H1 (cell line): ENCODE data around the gene TRIM58.

ENCODE experiments used
- CTCF ChIP-seq, 3 experiments: IDR thresholded peaks; 1 replicate in 2 of 3; 2 replicates in 1 of 3; pipeline versions ENCODE4 v1.5.1 to v1.6.1; 2011; ENCODE audit warnings: low read length in 3 of 3, mild to moderate bottlenecking in 3 of 3, inconsistent platforms in 2 of 3, low read depth in 1 of 3, moderate library complexity in 1 of 3; ENCODE audit not compliant: insufficient read depth in 1 of 3; ENCODE audit errors: control extremely low read depth in 1 of 3
- EZH2 ChIP-seq: fragments of 200-600 bp; sonication (generic); IDR thresholded peaks from 2 replicates; pipeline ENCODE4 v1.7.1; 2012; ENCODE audit warnings: low read depth, mild to moderate bottlenecking, moderate library complexity, low read length, inconsistent platforms; ENCODE audit not compliant: severe bottlenecking
- YY1 ChIP-seq: IDR thresholded peaks from 2 replicates; pipeline ENCODE4 v1.6.1; 2011; ENCODE audit warnings: low read depth, mild to moderate bottlenecking, low read length

GRCh38 chr1:247812637-247813036, 44.4 kb upstream of the TRIM58 start:
- TF ChIP-seq CTCF (IDR thresholded peaks at IDR 0.05; ENCODE audit: control extremely low read depth in 1 of 3, insufficient read depth in 1 of 3, low read depth in 1 of 3, low read length in 3 of 3) (no peak), EZH2 (no peak), YY1 (no peak)
